Gastrocnemius medialis (tissue), 4 donors: ENCODE data around the gene ABR.
"Not testable (repeated sequence)": the region's sequence is repeated elsewhere in the genome, so short reads cannot be mapped to it uniquely, and the experiment has no call there.

Source experiments
- CTCF ChIP-seq, 5 experiments: fragments of 450-650 bp in 3 of 5; fragments of 200-600 bp in 2 of 5; sonication (generic) in 2 of 5; IDR thresholded peaks in 4 of 5; conservative IDR thresholded peaks in 1 of 5; 1 replicate in 4 of 5; 2 replicates in 1 of 5; pipeline ENCODE4 v1.5.1; 2016 to 2019; ENCODE audit warnings: antibody characterized with exemption in 5 of 5, mild to moderate bottlenecking in 3 of 5, moderate library complexity in 3 of 5
- POLR2A ChIP-seq, 2 donors: fragments of 450-650 bp; IDR thresholded peaks; one replicate each; pipeline ENCODE4 v1.6.1; 2017; ENCODE audit warnings: antibody characterized with exemption in 2 of 2, mild to moderate bottlenecking in 2 of 2, moderate library complexity in 2 of 2

- TF ChIP-seq CTCF (IDR thresholded peaks at IDR 0.05 in 4 of 5, conservative IDR thresholded peaks at IDR 0.05 in 1 of 5); POLR2A (IDR thresholded peaks at IDR 0.05): not testable (repeated sequence)
Observed at GRCh38 chr17:974778-975177, 205.0 kb downstream of the ABR start.
